ENCODE results near the gene HHAT.

GRCh38 chr1:210475806-210476205 lies 147.1 kb downstream of the HHAT start:
- TF ChIP-seq GATA3 (IDR thresholded peaks at IDR 0.05; ENCODE audit: low read depth, low read length): no peak
- no peak for TF ChIP-seq GATA2 (IDR thresholded peaks at IDR 0.05; ENCODE audit: low read depth, low read length)

Measured in SH-SY5Y (cell line).